Activated naive CD8-positive, alpha-beta T cell (primary cell): ENCODE measurements around the gene COG3.

Source experiments
- H3K27ac Mint-ChIP-seq: one replicate; pipeline ENCODE4 v1.8.0; 2021; ENCODE audit warnings: mixed read lengths
- H3K27me3 Mint-ChIP-seq: one replicate; pipeline ENCODE4 v1.8.0; 2021; ENCODE audit warnings: mixed read lengths
- H3K36me3 Mint-ChIP-seq: one replicate; pipeline ENCODE4 v1.8.0; 2021; ENCODE audit warnings: mixed read lengths
- H3K4me1 Mint-ChIP-seq: one replicate; pipeline ENCODE4 v1.8.0; 2021; ENCODE audit warnings: low read depth, mixed read lengths
- H3K4me3 Mint-ChIP-seq: one replicate; pipeline ENCODE4 v1.8.0; 2021; ENCODE audit warnings: mild to moderate bottlenecking, mixed read lengths
- H3K9me3 Mint-ChIP-seq: one replicate; pipeline ENCODE4 v1.8.0; 2021; ENCODE audit warnings: low read depth, mixed read lengths

COG3 gene

DNA sequence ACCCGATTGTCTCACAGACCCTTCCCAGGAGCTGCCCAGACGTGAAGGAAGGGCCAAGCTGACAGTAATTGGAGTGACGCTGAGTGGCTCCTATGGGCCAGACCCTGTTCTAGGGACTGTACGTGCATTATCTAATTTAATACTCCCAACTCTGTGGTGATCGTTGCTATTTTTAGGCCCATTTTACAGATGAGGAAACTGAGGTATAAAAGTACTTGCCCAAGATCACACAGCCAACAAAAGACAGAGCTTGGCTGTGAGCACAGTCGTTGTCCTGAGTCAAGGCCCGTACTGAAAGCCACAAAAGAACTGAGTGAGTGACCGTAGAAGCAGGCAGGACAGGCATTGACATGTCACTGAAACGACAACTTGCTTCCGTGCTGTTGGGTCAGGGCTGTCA, 76.1 kb downstream of the COG3 start:
- H3K27ac Mint-ChIP-seq = no peak overlapping the region
- no peaks in the 10 kb centered on the region for H3K4me1 Mint-ChIP-seq
- no peak overlapping the region for H3K4me3 Mint-ChIP-seq
- H3K9me3 Mint-ChIP-seq = no peaks in the 10 kb centered on the region
- H3K36me3 Mint-ChIP-seq = no peaks in the 10 kb centered on the region
- no peaks in the 10 kb centered on the region for H3K27me3 Mint-ChIP-seq

DNA sequence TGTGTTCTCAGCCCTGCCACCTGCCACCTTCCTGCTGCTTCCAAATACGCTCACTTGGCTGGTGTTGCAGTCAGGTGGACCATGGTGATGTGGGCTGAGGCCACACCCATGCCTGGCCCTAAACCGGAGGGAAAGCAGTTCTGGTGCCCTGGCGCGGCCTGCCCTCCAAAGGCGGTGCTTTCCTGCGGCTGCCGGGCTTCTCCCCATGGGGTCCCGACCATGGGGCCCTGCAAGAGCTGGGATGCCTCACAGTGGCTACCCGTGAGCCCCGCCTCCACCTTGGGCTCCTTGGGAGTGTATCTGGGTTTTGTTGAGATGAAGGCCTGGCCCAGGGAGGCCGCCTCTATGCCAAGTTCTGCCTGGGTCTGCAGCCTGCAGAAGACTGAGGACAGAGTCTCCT, 77.1 kb downstream of the COG3 start:
- no peak overlapping the region for H3K27ac Mint-ChIP-seq
- H3K4me3 Mint-ChIP-seq = no peak overlapping the region
- no peaks in the 10 kb centered on the region for H3K27me3 Mint-ChIP-seq
- no peaks in the 10 kb centered on the region for H3K4me1 Mint-ChIP-seq
- no peaks in the 10 kb centered on the region for H3K36me3 Mint-ChIP-seq
- H3K9me3 Mint-ChIP-seq = no peaks in the 10 kb centered on the region

DNA sequence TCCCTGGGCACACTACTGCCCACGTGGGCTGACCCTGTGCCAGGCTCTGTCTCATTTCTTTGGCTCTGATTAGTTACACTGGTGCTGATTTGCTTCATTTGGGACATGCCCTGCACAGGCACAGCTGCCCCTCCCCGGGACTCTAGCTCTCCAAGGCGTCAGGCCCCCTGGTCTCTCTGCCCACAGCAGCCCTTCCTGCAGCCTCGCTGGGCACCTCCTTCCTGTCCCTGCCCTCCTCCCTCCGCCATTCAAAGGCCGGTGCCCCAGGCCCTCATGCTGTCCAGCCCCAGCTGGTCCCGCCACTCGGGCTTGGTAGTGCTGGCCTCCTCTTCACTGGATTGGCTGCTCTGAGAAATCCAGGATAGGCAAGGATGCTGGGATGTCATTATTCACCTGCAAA, 77.7 kb downstream of the COG3 start:
- no peak overlapping the region for H3K4me3 Mint-ChIP-seq
- H3K9me3 Mint-ChIP-seq = no peaks in the 10 kb centered on the region
- H3K27me3 Mint-ChIP-seq = no peaks in the 10 kb centered on the region
- H3K36me3 Mint-ChIP-seq = no peaks in the 10 kb centered on the region
- no peak overlapping the region for H3K27ac Mint-ChIP-seq
- H3K4me1 Mint-ChIP-seq = no peaks in the 10 kb centered on the region

DNA sequence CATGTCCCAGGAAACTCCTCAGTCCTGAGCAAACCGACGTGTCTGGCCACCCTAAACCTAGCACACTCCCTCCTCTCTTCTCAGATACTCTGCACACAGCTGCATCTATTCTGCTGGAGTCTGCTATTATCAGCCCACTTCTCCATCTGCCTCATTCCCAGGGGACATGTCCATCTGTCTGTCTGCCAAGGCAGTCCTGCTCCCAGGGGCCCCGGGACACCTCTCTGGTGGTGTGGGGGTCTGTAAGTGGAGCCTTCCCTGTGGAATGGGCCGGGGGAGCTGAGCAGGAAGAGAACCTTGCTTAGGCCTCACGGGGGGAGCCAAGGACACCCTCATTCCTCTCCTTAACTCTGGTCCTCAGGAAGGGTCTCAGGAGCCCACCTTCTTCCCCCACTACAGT, 78.1 kb downstream of the COG3 start:
- Mint-ChIP-seq H3K27ac (no peak overlapping the region), H3K4me1 (no peaks in the 10 kb centered on the region), H3K4me3 (no peak overlapping the region), H3K27me3 (no peaks in the 10 kb centered on the region), H3K36me3 (no peaks in the 10 kb centered on the region), H3K9me3 (no peaks in the 10 kb centered on the region)

DNA sequence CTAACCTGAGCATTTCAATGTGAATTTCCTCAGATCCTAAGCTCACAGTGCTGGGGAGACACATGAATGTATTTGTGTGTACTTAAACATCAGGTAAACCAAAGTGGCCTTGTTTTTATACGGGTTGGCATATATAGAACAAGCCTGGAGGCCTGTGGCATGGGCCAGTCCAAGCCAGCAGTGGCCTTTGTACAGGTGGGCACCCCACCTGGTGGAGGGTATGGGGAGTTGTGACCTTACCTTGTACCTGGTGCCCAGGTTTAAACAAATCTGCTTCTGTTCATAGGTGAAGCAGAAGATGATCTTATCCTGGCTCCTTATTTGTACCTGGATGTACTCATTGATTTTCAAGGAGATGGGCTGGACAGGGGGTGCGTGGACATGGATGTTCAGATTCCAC, 79.8 kb downstream of the COG3 start:
- no peaks in the 10 kb centered on the region for H3K36me3 Mint-ChIP-seq
- no peak overlapping the region for H3K27ac Mint-ChIP-seq
- no peaks in the 10 kb centered on the region for H3K9me3 Mint-ChIP-seq
- H3K4me1 Mint-ChIP-seq = no peaks in the 10 kb centered on the region
- H3K27me3 Mint-ChIP-seq = no peaks in the 10 kb centered on the region
- no peak overlapping the region for H3K4me3 Mint-ChIP-seq

DNA sequence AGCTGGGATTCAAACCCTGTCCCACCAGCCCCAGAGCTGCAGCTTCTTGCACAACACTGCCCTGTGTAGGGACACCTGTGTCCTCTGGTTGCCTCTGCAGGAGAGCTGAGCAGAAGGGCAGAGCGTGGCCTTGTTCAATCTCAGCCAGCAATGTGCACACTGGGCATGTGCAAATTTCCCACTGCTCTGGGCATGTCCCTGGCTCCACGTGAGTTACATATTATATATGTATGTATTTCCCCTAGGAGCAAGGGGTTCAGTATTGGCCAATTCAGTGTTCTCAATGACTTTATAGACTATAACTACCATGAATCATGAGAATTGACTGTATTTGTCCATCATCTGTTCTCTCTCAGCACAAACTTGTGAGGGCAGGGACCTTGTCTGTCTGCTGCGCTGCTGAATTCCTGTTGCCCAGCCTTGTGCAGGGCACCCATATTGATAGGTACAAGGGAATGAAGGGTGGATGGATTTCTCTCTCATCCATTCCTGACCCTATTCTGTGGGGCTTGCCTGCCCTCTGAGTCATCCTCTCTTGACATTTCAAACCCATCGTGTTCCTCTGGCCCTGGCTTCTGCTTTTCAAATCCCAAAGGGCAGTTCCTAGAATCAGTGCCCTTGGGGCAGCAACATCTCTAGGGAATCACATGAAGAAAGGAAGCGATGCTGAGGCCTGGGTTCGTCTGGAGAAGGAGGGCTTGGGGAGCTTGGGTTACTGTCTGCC, 81.1 kb downstream of the COG3 start:
- no peak overlapping the region for H3K4me3 Mint-ChIP-seq
- no peaks in the 10 kb centered on the region for H3K27me3 Mint-ChIP-seq
- no peaks in the 10 kb centered on the region for H3K4me1 Mint-ChIP-seq
- no peak overlapping the region for H3K27ac Mint-ChIP-seq
- no peaks in the 10 kb centered on the region for H3K36me3 Mint-ChIP-seq
- H3K9me3 Mint-ChIP-seq = no peaks in the 10 kb centered on the region

DNA sequence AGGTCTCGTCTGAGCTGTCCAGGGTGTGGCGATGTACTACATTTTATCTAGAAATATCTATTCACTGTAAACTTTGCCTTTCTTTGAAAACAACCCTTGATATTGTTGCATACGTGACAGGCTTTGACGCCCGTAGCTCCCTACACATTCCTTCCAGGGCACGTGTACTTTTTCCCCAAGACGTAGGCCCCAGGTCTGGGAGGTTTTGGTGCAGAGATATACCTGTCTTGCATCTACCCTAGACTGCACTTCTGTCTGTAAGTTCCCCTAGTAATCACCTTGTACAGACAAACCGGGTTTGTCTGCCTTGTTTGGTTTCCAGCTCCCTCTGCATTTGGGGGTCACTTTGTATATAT, 81.6 kb downstream of the COG3 start:
- Mint-ChIP-seq H3K27me3 (no peaks in the 10 kb centered on the region), H3K9me3 (no peaks in the 10 kb centered on the region)

DNA sequence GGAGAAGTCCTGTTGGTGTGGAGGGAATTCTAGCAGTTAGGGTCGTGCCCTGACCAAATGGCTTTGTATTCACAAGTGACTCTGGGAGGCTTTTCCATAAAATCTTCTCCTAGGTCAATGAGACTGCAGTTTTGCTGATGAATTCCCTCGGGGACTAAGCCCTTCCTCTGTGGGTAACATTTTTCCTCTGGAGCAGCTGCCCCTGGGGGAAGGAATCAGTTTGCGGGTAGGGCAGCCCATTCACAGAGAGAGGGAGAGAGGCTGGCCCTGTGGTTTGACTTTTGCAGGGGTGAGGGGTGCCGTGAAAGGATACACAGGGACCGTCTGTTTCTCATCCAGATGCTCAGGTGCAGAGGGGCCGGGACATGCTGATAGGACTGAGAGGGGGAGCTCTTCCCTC, 83.5 kb downstream of the COG3 start:
- H3K9me3 Mint-ChIP-seq = no peaks in the 10 kb centered on the region
- H3K27ac Mint-ChIP-seq = no peak overlapping the region

More for the DNA sequence above, 81.6 kb downstream of the COG3 start:
- H3K36me3 Mint-ChIP-seq = no peaks in the 10 kb centered on the region
- H3K4me3 Mint-ChIP-seq = no peak overlapping the region
- no peak overlapping the region for H3K27ac Mint-ChIP-seq
- H3K4me1 Mint-ChIP-seq = no peaks in the 10 kb centered on the region

DNA sequence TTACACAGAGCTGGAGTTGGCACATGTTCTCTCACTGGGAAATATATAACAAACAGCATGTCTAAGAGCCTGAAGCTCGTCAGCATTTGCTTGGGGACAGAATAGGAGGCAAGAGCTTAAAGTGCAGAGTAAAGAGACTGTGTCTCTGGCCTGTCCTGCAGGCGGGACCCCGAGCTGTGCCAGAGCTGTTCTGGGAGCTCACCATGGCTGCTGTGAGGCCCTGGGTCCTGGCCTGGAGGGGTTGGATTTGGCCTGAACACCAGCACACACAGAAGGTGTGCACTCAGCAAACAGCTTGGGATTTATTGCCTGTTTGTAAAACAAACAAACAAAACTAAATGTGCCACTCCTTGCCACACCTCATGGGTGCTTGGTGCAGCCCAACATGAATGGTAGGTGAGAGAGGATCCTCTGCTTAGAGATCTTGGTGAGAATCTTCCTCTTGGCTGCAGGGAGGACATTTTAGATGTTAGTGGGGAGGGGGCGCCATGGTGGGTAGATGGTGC, 89.9 kb downstream of the COG3 start:
- H3K4me1 Mint-ChIP-seq = peaks cover 1% of the 10 kb centered on the region

More for the DNA sequence above, 83.5 kb downstream of the COG3 start:
- Mint-ChIP-seq H3K4me3 (no peak overlapping the region), H3K36me3 (no peaks in the 10 kb centered on the region), H3K27me3 (no peaks in the 10 kb centered on the region), H3K4me1 (no peaks in the 10 kb centered on the region)

DNA sequence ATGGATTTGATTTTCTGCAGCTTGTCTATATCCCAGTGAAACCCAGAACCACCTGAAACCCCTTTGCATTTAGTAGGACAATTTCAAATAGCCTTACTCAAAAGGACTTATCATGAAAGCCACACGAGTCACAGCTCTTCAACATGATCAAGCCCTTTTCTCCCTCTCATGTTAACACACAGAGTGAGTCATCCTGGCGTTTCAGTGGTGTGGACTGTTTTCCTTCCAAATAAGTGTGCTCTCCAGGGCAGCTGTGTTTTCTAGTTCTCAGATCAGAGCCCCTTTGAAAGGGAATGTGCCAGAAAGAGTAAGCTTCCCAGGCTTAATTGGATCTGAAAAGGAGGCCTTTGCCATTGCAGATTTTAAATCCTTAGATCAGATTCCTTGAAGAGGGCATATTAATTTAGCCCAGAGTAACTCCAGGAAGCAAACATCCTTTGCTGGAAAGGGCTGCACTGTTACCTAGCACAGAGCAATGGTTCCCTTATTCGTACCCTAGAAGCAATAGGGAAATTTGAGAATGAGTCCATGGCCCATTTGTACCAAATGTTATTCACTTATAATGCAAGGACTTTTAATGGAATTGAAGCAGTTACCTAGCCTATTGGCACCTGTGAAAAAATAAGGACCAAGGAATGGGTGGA, 99.5 kb downstream of the COG3 start:
- H3K27ac Mint-ChIP-seq = no peak overlapping the region
- no peak overlapping the region for H3K4me3 Mint-ChIP-seq
- H3K36me3 Mint-ChIP-seq = no peaks in the 10 kb centered on the region
- H3K9me3 Mint-ChIP-seq = peaks cover 7% of the 10 kb centered on the region
- peaks cover 5% of the 10 kb centered on the region for H3K27me3 Mint-ChIP-seq
- peaks cover 1% of the 10 kb centered on the region for H3K4me1 Mint-ChIP-seq

More for the DNA sequence above, 89.9 kb downstream of the COG3 start:
- H3K36me3 Mint-ChIP-seq = peaks cover 3% of the 10 kb centered on the region
- H3K27me3 Mint-ChIP-seq = no peaks in the 10 kb centered on the region
- H3K9me3 Mint-ChIP-seq = no peaks in the 10 kb centered on the region
- no peak overlapping the region for H3K4me3 Mint-ChIP-seq
- no peak overlapping the region for H3K27ac Mint-ChIP-seq

DNA sequence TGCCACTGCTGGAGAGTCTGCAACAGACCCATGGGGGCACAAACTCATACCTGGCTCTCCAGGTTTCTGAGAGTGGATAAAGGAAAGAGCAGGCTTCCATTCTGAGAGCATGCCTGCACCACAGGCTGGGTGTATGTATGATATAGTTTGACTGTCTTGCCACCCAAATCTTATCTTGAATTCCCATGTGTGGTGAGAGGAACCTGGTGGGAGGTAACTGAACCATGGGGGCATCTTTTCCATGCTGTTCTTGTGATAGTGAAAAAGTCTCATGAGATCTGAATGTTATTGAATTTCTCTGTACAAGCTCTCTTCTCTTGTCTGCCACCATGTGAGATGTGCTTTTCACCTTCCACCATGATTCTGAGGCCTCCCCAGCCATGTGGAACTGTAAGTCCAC, 100.6 kb downstream of the COG3 start:
- Mint-ChIP-seq H3K4me1 (no peaks in the 10 kb centered on the region), H3K27me3 (peaks cover 5% of the 10 kb centered on the region), H3K9me3 (peaks cover 7% of the 10 kb centered on the region), H3K4me3 (no peak overlapping the region), H3K27ac (no peak overlapping the region), H3K36me3 (no peaks in the 10 kb centered on the region)

DNA sequence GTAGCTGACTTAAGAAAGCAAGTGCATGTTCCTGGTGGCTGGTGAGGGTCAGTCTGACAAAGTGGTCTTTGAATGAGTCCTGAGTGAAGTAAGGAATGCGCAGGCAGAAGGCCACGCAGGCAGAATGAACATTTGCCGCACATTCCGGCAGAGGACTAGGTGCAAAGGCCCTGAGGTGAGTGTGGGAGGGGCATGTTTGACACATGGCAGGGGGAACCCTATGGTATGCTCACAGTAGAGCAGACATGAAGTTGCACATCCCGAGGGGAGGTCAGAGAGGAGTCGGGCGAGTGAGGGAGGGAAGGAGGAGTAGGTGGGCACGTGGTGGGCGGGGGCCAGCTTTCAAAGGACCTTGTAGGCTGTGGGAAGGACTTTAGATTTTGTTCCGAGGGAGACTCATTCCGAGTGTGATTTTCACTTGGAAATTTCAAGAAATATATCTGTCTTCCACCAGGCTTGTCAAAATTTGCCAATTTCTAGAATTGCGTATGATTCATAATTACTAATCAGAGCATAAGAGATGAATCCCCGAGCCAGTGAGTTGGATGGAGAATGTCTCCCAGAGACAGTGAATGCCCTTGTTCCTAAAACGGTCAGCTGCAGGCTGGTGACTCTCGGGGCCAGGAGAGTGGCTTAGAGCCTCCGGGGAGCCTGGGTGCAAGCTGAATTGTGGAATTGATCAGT, 110.5 kb downstream of the COG3 start:
- H3K9me3 Mint-ChIP-seq = no peaks in the 10 kb centered on the region
- H3K36me3 Mint-ChIP-seq = no peaks in the 10 kb centered on the region
- no peak overlapping the region for H3K4me3 Mint-ChIP-seq
- peaks cover 13% of the 10 kb centered on the region for H3K27me3 Mint-ChIP-seq
- no peak overlapping the region for H3K27ac Mint-ChIP-seq
- no peaks in the 10 kb centered on the region for H3K4me1 Mint-ChIP-seq

DNA sequence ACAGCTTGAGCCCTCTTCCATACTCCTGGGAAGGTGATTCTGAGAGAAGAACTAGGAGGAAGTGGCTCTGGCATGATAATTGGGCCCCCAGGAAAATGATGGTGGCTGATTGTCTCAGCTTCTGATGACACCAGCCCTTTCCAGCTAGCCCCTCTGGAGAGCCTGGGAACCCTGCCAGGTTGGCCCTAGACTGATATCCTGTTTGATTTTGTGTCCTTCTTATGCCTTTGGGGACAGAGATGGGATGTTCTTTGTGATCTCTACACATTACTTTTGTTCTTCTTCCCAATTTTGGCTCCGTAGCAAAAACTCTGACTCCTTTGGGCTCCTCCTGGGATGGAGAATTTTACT, 111.1 kb downstream of the COG3 start:
- Mint-ChIP-seq H3K9me3 (no peaks in the 10 kb centered on the region), H3K27me3 (peaks cover 13% of the 10 kb centered on the region), H3K4me3 (no peak overlapping the region), H3K27ac (no peak overlapping the region), H3K4me1 (no peaks in the 10 kb centered on the region), H3K36me3 (no peaks in the 10 kb centered on the region)

DNA sequence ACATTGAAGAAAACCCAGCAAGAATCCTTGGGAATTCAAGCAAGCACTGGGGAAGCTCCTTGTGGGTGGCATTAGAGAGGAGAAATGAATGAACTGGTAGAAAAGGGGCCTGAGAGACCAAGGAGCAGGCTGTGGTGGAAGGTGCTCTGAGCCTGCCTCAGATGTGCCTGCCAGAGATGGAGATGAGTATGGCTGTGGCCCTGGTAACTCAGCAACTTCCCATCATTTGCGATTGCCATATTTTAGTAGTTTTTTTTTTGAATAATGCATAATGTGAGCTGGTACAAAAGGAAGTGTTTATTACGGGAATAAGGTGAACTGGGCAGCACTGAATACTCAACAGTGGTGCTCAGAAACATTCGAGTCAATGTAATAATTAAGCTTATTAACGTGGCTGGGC, 111.7 kb downstream of the COG3 start:
- Mint-ChIP-seq H3K4me1 (no peaks in the 10 kb centered on the region), H3K27me3 (peaks cover 10% of the 10 kb centered on the region), H3K27ac (no peak overlapping the region), H3K36me3 (no peaks in the 10 kb centered on the region), H3K4me3 (no peak overlapping the region), H3K9me3 (no peaks in the 10 kb centered on the region)

DNA sequence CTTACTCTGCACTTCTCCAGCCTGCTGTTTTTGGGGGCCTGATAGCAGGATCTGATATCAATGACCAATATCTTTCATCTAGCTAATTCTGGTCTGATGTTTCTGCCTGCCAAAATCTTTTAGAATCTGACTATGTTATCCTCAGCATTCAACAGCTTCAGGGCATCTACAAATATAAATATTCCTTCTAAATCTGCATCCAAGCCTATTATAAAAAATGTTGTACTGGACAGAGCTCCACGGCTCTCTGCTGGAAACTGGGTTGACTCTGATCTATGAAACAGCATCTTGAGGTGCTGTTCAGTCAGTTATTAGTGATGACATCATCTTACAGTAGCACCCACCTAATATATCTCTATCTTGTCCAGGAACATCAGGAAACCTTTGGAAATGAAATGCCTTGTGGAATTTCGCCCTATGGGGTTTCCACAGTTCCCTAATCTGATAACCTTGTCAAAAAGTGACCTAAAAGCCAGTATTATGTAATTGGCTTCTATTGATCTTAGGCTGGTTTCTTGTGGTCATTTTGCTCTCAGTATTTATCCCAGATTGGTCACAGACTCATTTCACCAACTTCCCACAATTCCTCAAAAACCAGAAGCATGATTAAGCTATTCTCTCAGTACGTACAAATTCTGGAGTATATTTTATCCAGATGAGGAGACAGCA, 117.8 kb downstream of the COG3 start:
- H3K4me1 Mint-ChIP-seq = no peaks in the 10 kb centered on the region
- H3K27me3 Mint-ChIP-seq = peaks cover 8% of the 10 kb centered on the region
- no peak overlapping the region for H3K4me3 Mint-ChIP-seq
- no peaks in the 10 kb centered on the region for H3K9me3 Mint-ChIP-seq
- no peaks in the 10 kb centered on the region for H3K36me3 Mint-ChIP-seq
- H3K27ac Mint-ChIP-seq = no peak overlapping the region
